ENCODE results near the gene PREX1. TPM values are rescaled to one million over a fixed set of nuclear protein-coding genes. Genes with fewer than 3 reads are reported as not detected.

Gene PREX1
- total and polyA plus RNA-seq, 8 donors, result 1.5 to 13.2 (median 6.3) TPM

GRCh38 chr20:48604936-48605335 lies 222.9 kb downstream of the PREX1 start:
- peak in 2 of 6 donors; percentile 9 to 30 for DNase-seq
- FAIRE-seq, result no peak
- intact Hi-C loops (cut with DNase I), result no loop called here
- TF ChIP-seq CTCF (IDR thresholded peaks at IDR 0.05), result no peak
- Histone ChIP-seq H3K27ac (no peak overlapping the region), H3K9me3 (no peaks in the 10 kb centered on the region), H3K36me3 (no peaks in the 10 kb centered on the region), H3K4me3 (no peak overlapping the region), H3K27me3 (no peaks in the 10 kb centered on the region), H3K4me1 (no peaks in the 10 kb centered on the region)
- no peak for ATAC-seq
- WGBS, 2 donors, result 64 to 76% methylated on average over 7 of the region's 7 CpGs

DNA sequence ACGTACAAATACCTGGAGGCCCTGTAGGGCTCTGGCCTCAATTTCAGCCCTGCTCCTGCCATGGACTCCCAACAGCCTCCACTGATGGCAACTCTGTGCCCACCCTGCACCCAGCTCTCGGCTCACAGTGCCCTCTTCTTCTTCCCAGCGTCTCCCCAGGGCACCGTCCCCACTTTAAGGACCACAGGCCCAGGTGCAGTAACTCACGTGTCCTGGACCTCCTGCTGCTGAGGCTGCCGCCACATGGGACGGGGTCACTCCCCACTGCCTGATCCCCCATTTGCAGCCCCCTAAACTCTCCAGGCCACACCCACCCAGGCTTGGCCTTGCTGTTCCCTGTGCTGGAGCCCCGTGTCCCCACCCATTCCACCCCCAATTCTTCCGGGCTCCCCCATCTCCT lies 223.4 kb downstream of the PREX1 start:
- no peaks in the 10 kb centered on the region for H3K4me1 ChIP-seq
- intact Hi-C loops (cut with DNase I), result no loop called here
- no peak overlapping the region for H3K27ac ChIP-seq
- no peaks in the 10 kb centered on the region for H3K27me3 ChIP-seq
- H3K36me3 ChIP-seq, result no peaks in the 10 kb centered on the region
- ATAC-seq (no peak), FAIRE-seq (no peak), DNase-seq (peak in 2 of 6 donors; percentile 24 to 33)
- WGBS, 2 donors, result 78 to 88% methylated on average over 9 of the region's 9 CpGs
- no peak for TF ChIP-seq CTCF (IDR thresholded peaks at IDR 0.05)
- no peak overlapping the region for H3K4me3 ChIP-seq
- no peaks in the 10 kb centered on the region for H3K9me3 ChIP-seq

GRCh38 chr20:48603819-48604405 lies 223.9 kb downstream of the PREX1 start:
- FAIRE-seq (no peak), ATAC-seq (no peak), DNase-seq (peak in 2 of 6 donors; percentile 34 to 46)
- no peak for TF ChIP-seq CTCF (IDR thresholded peaks at IDR 0.05)
- H3K27ac ChIP-seq, result no peak overlapping the region
- no peaks in the 10 kb centered on the region for H3K4me1 ChIP-seq
- 64 to 71% methylated on average over 11 of the region's 11 CpGs for WGBS, 2 donors
- H3K9me3 ChIP-seq, result no peaks in the 10 kb centered on the region
- H3K4me3 ChIP-seq, result no peak overlapping the region
- H3K36me3 ChIP-seq, result no peaks in the 10 kb centered on the region
- intact Hi-C loops (cut with DNase I), result no loop called here
- H3K27me3 ChIP-seq, result no peaks in the 10 kb centered on the region

DNA sequence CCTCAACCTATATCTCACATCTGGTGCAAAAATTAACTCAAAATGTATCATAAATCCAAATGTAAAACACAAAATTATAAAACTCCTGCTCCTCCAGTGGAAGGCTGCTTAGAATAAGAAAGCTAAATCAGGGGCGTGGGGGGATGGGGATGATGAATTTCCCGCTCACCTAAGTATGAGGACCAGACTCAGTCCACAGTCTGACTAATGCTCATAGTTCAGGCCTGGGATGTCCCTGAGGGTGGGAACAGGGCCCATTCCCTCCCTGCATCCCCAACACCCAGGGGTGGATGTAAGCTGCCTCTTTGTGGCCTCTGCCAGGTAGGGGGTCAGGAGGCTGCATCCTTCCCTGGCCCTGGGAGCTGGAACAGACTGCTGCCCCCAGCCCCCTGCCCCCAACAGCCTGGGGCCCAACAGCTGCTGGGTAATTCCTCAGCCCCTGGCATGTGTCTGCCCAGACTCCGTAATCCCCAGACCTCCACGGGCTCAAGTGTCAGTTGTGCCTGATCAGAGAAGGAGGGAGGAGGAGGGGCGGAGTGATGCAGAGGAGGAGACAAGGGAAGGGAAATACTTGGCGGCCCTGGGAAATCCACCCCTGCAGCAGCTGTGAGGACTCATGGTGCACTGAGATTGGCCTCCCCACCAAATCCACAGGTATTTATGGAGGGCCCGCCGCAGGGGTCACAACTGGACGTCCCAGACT lies 224.5 kb downstream of the PREX1 start:
- Histone ChIP-seq H3K27me3 (no peaks in the 10 kb centered on the region), H3K9me3 (no peaks in the 10 kb centered on the region), H3K4me1 (no peaks in the 10 kb centered on the region), H3K36me3 (no peaks in the 10 kb centered on the region), H3K27ac (no peak overlapping the region), H3K4me3 (no peak overlapping the region)
- WGBS, 2 donors, result 56 to 59% methylated on average over 6 to 9 of the region's 9 CpGs
- FAIRE-seq, result no peak
- TF ChIP-seq CTCF (IDR thresholded peaks at IDR 0.05), result no peak
- intact Hi-C loops (cut with DNase I), result no loop called here
- peak in 2 of 6 donors; percentile 23 to 42 for DNase-seq
- no peak for ATAC-seq

- Histone ChIP-seq H3K4me1 (no peaks in the 10 kb centered on the region), H3K4me3 (no peak overlapping the region), H3K36me3 (no peaks in the 10 kb centered on the region), H3K27ac (no peak overlapping the region), H3K9me3 (no peaks in the 10 kb centered on the region), H3K27me3 (no peaks in the 10 kb centered on the region)
- 71 to 86% methylated on average over 5 of the region's 5 CpGs for WGBS, 2 donors
- ATAC-seq (no peak), FAIRE-seq (no peak), DNase-seq (peak in 1 of 6 donors; percentile 11)
- no peak for TF ChIP-seq CTCF (IDR thresholded peaks at IDR 0.05)
- intact Hi-C loops (cut with DNase I), result no loop called here
These were observed 226.0 kb downstream of the PREX1 start for GRCh38 chr20:48601798-48602197.
